ENCODE results near the gene ZNF326. TPM values are rescaled to one million over a fixed set of nuclear protein-coding genes. Genes with fewer than 3 reads are reported as not detected.

Gene ZNF326
- polyA plus RNA-seq, 1 of the 3 experiments (the other 2 are of a cell fraction), result 16.4 TPM

DNA sequence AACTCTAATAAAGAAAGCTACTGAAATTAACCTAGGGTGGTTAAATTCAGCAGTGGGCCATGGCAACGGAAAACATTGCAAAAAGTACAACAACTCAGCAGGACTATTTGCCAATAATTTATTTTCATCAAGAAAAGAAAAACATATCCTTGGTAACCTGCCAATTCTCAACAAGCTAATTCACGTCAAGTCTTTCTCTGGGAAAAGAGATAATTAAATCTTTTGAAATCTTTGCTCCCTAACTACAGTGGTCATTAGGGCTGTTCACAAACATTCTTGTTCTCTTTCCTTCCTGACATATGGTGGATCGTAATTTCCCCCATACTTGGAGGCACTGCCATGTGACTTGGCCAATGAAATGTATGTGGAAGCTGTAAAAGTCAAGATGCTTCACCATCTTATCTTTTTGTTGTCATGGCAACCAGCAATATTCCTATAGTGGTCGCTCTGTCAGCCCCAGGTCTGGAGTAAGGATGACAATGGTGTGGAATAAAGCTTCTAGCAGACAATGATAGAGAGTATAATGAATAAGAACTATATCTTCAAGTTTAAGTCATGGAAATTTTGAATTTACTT, 29.6 kb upstream of the ZNF326 start:
- Histone ChIP-seq H3K27me3 (ENCODE audit: insufficient read depth) (no peaks in the 10 kb centered on the region), H3K9me2 (no peaks in the 10 kb centered on the region), H3K4me1 (ENCODE audit: control insufficient read depth in 1 of 2, insufficient read depth in 2 of 2, low read depth in 1 of 2, low read length in 1 of 2) (peaks cover 0 to 6% of the 10 kb centered on the region in 2 experiments; a peak in 2 of 4 replicates), H3K4me2 (no peak overlapping the region), H3K9me3 (no peaks in the 10 kb centered on the region), H3K9ac (no peak overlapping the region), H2AFZ (ENCODE audit: low read depth) (no peak overlapping the region), H3K79me2 (ENCODE audit: insufficient read depth) (no peaks in the 10 kb centered on the region), H3K36me3 (replicated peaks in 1 of 2; ENCODE audit: control insufficient read depth in 1 of 2, insufficient read depth in 2 of 2, low read length in 1 of 2) (no peaks in the 10 kb centered on the region), H3K4me3 (ENCODE audit: low read depth in 2 of 2, low read length in 1 of 2) (no peak overlapping the region), H3F3A (replicated peaks; ENCODE audit: insufficient read depth) (peaks cover 7% of the 10 kb centered on the region), H3K27ac (ENCODE audit: low read depth in 2 of 2, low read length in 1 of 2) (no peak overlapping the region), H4K20me1 (ENCODE audit: insufficient read depth) (no peaks in the 10 kb centered on the region)
- WGBS (ENCODE audit: low lambda C conversion rate), result 76% methylated on average over 4 of the region's 4 CpGs
- TF ChIP-seq REST (IDR thresholded peaks at IDR 0.05; ENCODE audit: low read depth, low read length), result no peak
- no peak for TF ChIP-seq NRF1 (IDR thresholded peaks at IDR 0.05; ENCODE audit: low read depth, low read length)
- no peak for TF ChIP-seq ZBTB33 (IDR thresholded peaks at IDR 0.05; ENCODE audit: borderline replicate concordance, low read depth)
- TF ChIP-seq YY1 (IDR thresholded peaks at IDR 0.05; ENCODE audit: low read depth), result no peak
- TF ChIP-seq SMC3 (IDR thresholded peaks at IDR 0.05; ENCODE audit: low read depth, low read length), result no peak
- TF ChIP-seq JUND (IDR thresholded peaks at IDR 0.05), result no peak
- TF ChIP-seq RFX5 (IDR thresholded peaks at IDR 0.05; ENCODE audit: low read length), result no peak
- no peak for TF ChIP-seq MXI1 (IDR thresholded peaks at IDR 0.05; ENCODE audit: low read depth, low read length)
- TF ChIP-seq IRF3 (IDR thresholded peaks at IDR 0.05; ENCODE audit: low read depth, low read length), result no peak
- TF ChIP-seq TAF1 (IDR thresholded peaks at IDR 0.05; ENCODE audit: borderline replicate concordance, low read depth, low read length), result no peak
- no peak for TF ChIP-seq FOSL2 (IDR thresholded peaks at IDR 0.05; ENCODE audit: borderline replicate concordance, low read depth)
- no peak for TF ChIP-seq SIN3A (IDR thresholded peaks at IDR 0.05; ENCODE audit: borderline replicate concordance, low read depth, low read length)
- no peak for TF ChIP-seq ELF1 (IDR thresholded peaks at IDR 0.05)
- no peak for TF ChIP-seq MAX (IDR thresholded peaks at IDR 0.05; ENCODE audit: low read depth)
- ChIA-PET POLR2A (interaction anchor here (0.5 kb wide), 1 partner anchor 13 kb away, joined by 3 read pairs; no protein-coding TSS in a partner anchor), CTCF (interaction anchor here (0.7 to 1.5 kb wide), 3 partner anchors 21 to 161 kb away, joined by 3 to 6 read pairs (median 4); no protein-coding TSS in a partner anchor)
- no peak for DNase-seq
